Fibroblast of peridontal ligament (primary cell): ENCODE results near the gene CELA2A.
"Not testable (repeated sequence)": the region's sequence is repeated elsewhere in the genome, so short reads cannot be mapped to it uniquely, and the experiment has no call there.

Experiments used
- DNase-seq: peaks from one replicate; pipeline ENCODE4 v3.0.0-alpha.2; 2010; ENCODE audit errors: extremely low read depth

The CELA2A gene

GRCh38 chr1:15468145-15468544 lies 11.6 kb downstream of the CELA2A start:
- DNase-seq = no peak

- no peak for DNase-seq
Observed at GRCh38 chr1:15469361-15469760, 12.8 kb downstream of the CELA2A start.

- not testable (repeated sequence) for DNase-seq
Observed at GRCh38 chr1:15469821-15470448, 13.4 kb downstream of the CELA2A start.

GRCh38 chr1:15471067-15471466 lies 14.5 kb downstream of the CELA2A start:
- DNase-seq = not testable (repeated sequence)

GRCh38 chr1:15471723-15472122 lies 15.2 kb downstream of the CELA2A start:
- not testable (repeated sequence) for DNase-seq

- no peak for DNase-seq
Observed at GRCh38 chr1:15472587-15472986, 16.1 kb downstream of the CELA2A start.

- no peak for DNase-seq
Observed at GRCh38 chr1:15475752-15476314, 19.3 kb downstream of the CELA2A start, which contains the start of gene CELA2B. CELA2B (plus strand) TSS chr1:15476104; CDS start chr1:15476126, 22 bp downstream.

- DNase-seq = no peak
Observed at GRCh38 chr1:15476927-15477326, 20.4 kb downstream of the CELA2A start.

GRCh38 chr1:15477646-15478212 lies 21.2 kb downstream of the CELA2A start:
- DNase-seq = no peak

GRCh38 chr1:15479654-15480347 lies 23.3 kb downstream of the CELA2A start:
- DNase-seq = no peak

- DNase-seq = not testable (repeated sequence)
Observed at GRCh38 chr1:15482455-15482854, 25.9 kb downstream of the CELA2A start.

- DNase-seq = not testable (repeated sequence)
Observed at GRCh38 chr1:15482983-15483543, 26.5 kb downstream of the CELA2A start.

- no peak for DNase-seq
Observed at GRCh38 chr1:15483971-15484370, 27.4 kb downstream of the CELA2A start.

GRCh38 chr1:15484443-15484842 lies 27.9 kb downstream of the CELA2A start:
- not testable (repeated sequence) for DNase-seq

- DNase-seq = no peak
Observed at GRCh38 chr1:15485636-15486035, 29.1 kb downstream of the CELA2A start.

- not testable (repeated sequence) for DNase-seq
Observed at GRCh38 chr1:15486844-15487610, 30.5 kb downstream of the CELA2A start.

- no peak for DNase-seq
Observed at GRCh38 chr1:15488371-15488770, 31.8 kb downstream of the CELA2A start.

- no peak for DNase-seq
Observed at GRCh38 chr1:15489052-15489736, 32.7 kb downstream of the CELA2A start.

- DNase-seq = not testable (repeated sequence)
Observed at GRCh38 chr1:15491010-15491409, 34.5 kb downstream of the CELA2A start.

GRCh38 chr1:15492596-15492995 lies 36.1 kb downstream of the CELA2A start:
- DNase-seq = no peak

- no peak for DNase-seq
Observed at GRCh38 chr1:15493869-15494390, 37.4 kb downstream of the CELA2A start.
